Measurements from ENCODE around the gene ADAMTS10.
A peak's percentile ranks its signal among the peaks of the same experiment; 100 is the strongest.
"Not testable (repeated sequence)": the region's sequence is repeated elsewhere in the genome, so short reads cannot be mapped to it uniquely, and the experiment has no call there.

The ADAMTS10 gene

DNA sequence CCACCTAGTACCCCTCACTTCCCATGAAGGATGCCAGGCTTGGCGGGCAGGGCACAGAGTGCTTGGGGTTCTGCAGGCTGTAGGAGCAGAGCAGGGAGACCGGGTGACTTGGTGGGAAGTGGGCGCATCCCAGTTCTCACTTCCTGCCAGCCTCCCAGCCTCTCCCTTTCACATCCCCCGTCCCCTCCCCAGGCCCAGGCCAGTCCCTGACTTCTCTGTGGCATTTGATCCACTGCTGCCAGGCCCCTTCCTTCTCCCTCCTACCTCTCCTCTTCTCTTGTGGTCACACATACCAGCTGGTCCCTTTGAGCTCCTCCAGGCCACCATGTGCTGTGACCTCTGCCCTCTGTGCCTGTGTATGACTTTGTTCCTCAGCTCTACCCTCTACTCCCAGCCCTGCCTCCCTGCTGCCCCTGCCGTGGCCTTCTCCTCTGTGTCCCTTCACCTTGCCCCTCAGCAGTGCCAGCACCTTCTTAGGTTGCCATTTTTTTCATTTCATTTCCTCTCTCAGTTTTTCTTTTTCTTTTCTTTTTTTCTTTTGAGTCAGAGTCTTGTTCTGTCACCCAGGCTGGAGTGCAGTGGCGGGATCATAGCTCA lies 52.8 kb downstream of the ADAMTS10 start:
- no peak for DNase-seq

GRCh38 chr19:8553729-8554128 lies 56.8 kb downstream of the ADAMTS10 start:
- DNase-seq = not testable (repeated sequence)

DNA sequence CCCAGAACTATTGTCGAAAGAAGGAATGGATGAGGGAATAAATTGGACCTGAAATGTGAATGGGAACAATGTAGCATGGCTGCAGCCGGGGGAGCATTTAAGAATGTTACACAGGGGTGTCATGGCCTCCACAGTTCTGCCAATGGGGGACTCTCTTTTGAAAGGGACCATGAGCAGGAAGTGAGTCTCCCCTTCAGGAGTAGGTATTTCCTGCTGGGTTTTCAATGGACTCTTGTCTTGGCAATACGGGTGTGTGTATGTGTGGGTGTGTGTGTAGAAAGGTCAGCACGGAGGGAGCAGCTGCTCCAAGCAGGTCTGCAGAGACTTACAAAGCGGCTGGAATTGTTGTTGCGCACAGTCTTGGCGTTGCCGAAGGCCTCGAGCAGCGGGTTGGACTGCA lies 57.7 kb downstream of the ADAMTS10 start:
- peak; percentile 2 for DNase-seq

DNA sequence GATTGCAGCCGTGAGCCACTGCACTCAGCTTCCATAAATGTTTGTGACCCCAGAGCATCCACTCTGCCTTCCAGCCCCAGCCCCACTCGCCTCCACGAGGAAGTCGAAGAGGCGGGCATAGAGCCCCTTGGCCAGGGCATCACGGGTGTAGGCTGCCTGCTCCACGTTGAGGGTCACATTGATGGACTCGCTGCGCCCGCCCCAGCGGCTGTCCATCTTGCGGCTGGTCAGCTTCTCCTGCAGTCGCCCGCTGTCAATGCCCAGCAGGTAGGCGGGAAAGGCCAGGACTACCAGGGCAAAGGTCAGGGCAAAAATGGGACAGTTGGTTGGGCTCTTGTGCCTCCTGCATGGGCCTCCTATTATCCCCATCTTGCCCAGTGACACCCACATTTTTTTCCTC lies 60.4 kb downstream of the ADAMTS10 start:
- DNase-seq = no peak

DNA sequence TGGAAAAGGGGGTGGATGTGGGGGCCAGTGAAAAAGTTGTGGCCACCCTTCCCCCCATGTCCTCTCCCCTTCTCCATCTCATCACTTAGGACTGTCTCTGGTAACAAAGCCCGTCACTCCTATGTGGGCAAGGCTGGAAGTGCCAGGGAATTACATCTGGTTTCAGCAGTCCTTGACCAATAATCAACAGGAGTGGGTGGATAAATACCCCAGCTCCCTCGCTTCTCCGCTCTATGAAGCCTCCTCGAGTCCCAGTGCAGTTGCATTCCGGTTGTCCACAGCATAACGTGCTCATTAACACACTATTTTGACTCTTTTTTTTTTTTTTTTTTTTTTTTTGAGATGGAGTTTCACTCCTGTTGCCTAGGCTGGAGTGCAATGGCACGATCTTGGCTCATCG lies 64.8 kb downstream of the ADAMTS10 start:
- DNase-seq = no peak

DNA sequence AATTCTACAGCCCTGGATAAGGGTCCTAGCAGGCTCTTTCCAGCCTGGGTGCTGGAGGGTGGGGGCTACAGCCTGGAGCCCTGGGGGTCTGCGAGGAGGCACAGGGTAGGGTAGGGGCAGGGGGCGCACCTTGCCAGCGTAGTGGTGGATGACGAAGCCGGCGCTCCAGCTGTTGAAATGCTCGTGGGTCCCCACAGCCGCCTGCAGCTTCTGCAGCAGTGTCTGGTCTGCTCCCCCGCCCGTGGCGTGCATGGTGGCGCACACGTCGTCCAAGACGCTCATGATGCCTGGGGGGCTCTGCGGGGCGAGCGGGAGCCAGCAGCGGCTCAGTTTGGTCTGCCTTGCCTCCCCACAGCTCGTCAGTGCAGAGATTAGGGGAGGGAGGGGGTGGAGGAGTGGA lies 66.3 kb downstream of the ADAMTS10 start:
- no peak for DNase-seq

GRCh38 chr19:8539621-8540149 lies 70.8 kb downstream of the ADAMTS10 start:
- DNase-seq = no peak

GRCh38 chr19:8537099-8537498 lies 73.4 kb downstream of the ADAMTS10 start:
- no peak for DNase-seq

DNA sequence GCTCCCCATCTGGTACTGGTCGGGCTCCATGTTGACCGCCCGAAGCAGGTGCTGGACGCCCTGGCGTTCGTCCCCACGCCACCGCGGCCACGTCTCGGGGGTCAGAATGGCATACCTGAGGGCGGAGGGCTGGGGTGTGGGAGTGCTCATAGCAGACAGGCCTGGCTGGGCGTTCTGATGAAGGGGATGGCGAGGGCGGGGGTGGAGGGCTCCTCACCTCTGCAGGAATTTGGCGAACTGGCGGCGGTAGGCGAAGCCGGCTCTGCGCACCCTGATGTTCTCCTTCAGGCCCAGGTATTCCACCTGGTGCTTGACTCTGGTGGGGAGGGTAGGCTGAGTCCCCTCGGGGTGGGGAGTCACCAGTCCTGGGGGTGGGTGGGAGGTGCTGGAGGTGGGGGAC lies 74.2 kb downstream of the ADAMTS10 start:
- no peak for DNase-seq

DNA sequence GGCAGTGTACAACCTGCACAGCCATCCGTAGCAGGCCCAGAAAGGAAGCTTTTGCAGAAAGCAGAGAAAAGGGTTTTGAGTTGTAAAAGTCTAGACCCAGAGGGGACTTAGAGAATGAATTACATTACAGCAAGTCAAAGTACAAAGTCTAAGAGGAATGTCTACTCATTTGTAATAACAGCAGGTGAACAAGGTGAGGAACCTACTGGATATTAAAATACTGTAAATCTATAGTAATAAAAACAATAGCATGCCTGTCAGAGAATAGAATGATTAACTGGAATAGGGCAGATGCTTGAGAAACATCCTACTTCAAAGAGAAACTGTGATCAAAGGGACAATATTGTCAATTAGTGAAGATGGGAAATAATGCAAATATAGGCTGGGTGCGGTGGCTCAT lies 78.3 kb downstream of the ADAMTS10 start:
- DNase-seq = no peak

DNA sequence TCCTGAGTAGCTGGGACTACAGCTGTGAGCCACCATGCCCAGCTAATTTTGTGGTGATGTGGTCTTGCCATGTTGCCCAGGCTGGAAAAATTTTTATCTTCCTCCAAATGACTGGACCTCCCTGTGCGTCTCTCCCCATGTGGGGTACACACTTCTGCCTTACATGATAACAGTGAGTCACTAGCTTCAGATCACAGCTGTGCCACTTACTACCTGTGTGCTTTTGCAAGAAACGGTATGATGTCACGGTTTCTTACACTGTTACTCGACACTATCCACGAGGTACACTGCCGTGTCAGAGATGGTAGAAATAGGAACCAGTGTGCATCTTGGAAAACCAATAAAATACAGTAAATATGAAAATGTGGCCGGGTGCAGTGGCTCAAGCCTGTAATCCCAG lies 79.0 kb downstream of the ADAMTS10 start:
- no peak for DNase-seq

Measured in NCI-H2171 (cell line).